ENCODE measurements around the gene RUSC1. TPM values are rescaled to one million over a fixed set of nuclear protein-coding genes. Genes with fewer than 3 reads are reported as not detected.
"Not testable (repeated sequence)": the region's sequence is repeated elsewhere in the genome, so short reads cannot be mapped to it uniquely, and the experiment has no call there.

Gene RUSC1
- total RNA-seq, 2 donors from 2014 or later: 73.2 to 78.8 TPM

GRCh38 chr1:155319536-155319935 lies 1.2 kb upstream of the RUSC1 start:
- DNase-seq (no peak), ATAC-seq (no peak)
- intact Hi-C loops (cut with DNase I, micrococcal nuclease): no loop called here

GRCh38 chr1:155320252-155320651 lies 442 bp upstream of the RUSC1 start:
- ATAC-seq: no peak
- DNase-seq: no peak
- intact Hi-C loops (cut with DNase I, micrococcal nuclease): loop anchor here in 1 of 2 donors (10.0 kb wide), 1 partner anchor 55 kb away; the partner anchor contains the start of gene SCAMP3

GRCh38 chr1:155321639-155322503 lies 1.2 kb downstream of the RUSC1 start:
- DNase-seq (peak in 1 of 2 donors; percentile 31), ATAC-seq (no peak)
- intact Hi-C loops (cut with DNase I, micrococcal nuclease): loop anchor here in 1 of 2 donors (10.0 kb wide), 1 partner anchor 57 kb away; the partner anchor contains the start of gene SCAMP3

- ATAC-seq: no peak
- intact Hi-C loops (cut with DNase I, micrococcal nuclease): loop anchor here in 1 of 2 donors (10.0 kb wide), 1 partner anchor 58 kb away; the partner anchor contains the start of gene SCAMP3
- DNase-seq: peak; percentile 46 to 56
Observed at GRCh38 chr1:155322571-155322952, 1.9 kb downstream of the RUSC1 start.

DNA sequence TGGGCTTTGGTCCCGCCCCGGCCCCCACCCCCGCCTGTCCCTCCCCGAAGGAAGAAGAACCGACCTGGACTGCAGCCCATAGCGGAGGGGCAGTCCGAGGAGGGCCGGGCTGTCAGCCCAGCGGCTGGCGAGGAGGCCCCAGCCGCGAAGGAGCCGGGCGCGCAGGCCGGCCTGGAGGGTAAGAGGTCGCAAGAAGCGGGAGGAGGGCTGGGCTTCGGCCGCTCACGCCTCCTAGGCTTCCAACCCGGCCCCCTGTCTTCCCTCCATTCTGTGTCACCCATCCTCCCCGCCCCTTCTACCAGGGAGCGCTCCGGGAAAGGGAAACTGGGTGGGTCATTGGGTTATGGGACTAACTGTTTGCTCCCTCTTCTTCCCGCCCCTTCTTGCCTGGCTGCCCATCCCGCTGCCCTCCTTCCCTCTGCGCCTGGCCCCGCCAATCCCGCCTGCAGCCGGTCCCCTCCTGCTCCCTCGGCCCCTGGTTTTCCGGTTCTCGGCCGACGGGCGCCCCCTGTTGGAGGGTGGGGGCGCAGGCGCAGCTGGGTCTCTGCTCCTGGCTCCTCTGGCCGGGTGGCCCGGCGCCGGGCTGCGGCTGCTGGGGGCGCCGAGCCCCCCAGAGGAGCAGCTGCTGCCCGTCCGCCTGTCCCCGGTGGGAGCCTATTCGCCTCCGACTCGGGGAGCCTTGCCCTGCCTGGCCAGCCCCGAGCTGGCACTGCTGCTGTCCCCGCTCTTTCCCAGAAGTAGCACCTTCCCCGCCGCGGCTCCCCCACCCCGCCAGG lies 2.4 kb downstream of the RUSC1 start:
- DNase-seq (peak; percentile 89 to 95), ATAC-seq (peak; percentile 40)
- intact Hi-C loops (cut with DNase I, micrococcal nuclease): loop anchor here (1.0 to 10.0 kb wide), 2 partner anchors 58 to 68 kb away; partner anchors contain the start of genes ENTREP3 (in 1 of the 2) and SCAMP3 (in 1 of the 2)

DNA sequence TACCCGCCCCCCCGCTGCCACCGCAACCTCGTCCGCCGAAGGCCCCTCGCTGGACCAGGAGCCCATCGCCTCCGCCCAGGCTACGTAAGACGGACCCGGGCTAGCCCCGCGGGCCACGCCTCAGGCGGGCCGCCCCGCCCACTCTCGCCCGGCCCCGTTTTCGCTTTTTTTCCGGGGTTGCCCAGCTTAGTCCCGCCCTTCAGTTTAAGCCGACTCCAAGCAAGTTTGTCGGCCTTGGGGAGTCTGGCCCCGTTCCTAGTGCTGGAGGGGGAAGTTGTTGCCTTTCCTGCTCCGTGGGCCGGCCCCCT lies 3.0 kb downstream of the RUSC1 start:
- intact Hi-C loops (cut with DNase I, micrococcal nuclease): loop anchor here (1.0 to 10.0 kb wide), 2 partner anchors 59 to 68 kb away; partner anchors contain the start of genes ENTREP3 (in 1 of the 2) and SCAMP3 (in 1 of the 2)
- ATAC-seq: peak; percentile 62

DNA sequence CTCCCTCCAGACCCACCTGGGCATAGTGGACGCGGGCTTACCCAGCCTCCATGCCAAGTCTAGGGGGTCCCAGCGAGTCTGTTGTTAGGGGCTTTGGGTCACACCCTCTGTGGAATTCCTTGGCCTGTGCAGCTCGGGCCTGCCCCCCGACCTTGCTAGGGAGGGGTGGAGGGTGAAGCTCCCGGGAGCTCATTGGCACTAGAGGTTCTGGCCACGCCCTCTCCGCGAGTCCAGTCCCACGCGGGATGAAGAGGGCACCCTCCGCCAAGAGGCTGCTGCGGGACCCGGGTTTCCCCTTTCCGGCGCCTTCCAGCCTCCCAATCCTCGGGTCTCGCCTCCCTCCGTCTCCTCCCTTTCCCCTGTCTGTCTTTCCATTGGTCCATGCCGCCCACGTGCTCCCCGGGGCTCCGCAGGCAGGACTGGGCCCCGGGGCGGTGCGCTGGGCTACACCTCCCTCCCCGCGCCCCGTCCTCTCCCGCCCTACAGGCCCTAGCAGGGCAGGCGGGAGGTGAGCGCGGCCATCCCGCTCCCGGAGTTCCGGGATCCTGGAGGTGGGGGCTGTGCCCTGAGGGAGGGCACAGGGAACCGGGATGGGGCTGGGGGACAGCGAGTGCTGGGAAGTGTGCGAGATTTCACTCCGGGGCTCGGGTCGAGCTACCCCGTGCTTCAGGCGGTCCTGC lies 3.5 kb downstream of the RUSC1 start:
- DNase-seq (peak; percentile 94 to 98), ATAC-seq (peak; percentile 73)
- intact Hi-C loops (cut with DNase I, micrococcal nuclease): loop anchor here in 1 of 2 donors (10.0 kb wide), 1 partner anchor 59 kb away; the partner anchor contains the start of gene SCAMP3

More for the DNA sequence above, 3.0 kb downstream of the RUSC1 start:
- peak; percentile 92 for DNase-seq

GRCh38 chr1:155324717-155325602 lies 4.3 kb downstream of the RUSC1 start:
- intact Hi-C loops (cut with DNase I, micrococcal nuclease): loop anchor here in 1 of 2 donors (10.0 kb wide), 1 partner anchor 60 kb away; the partner anchor contains the start of gene SCAMP3
- ATAC-seq (peak; percentile 29), DNase-seq (peak; percentile 76 to 82)

- DNase-seq (no peak), ATAC-seq (no peak)
- intact Hi-C loops (cut with DNase I, micrococcal nuclease): loop anchor here in 1 of 2 donors (10.0 kb wide), 1 partner anchor 61 kb away; the partner anchor contains the start of gene SCAMP3
Observed at GRCh38 chr1:155325603-155325893, 4.9 kb downstream of the RUSC1 start.

DNA sequence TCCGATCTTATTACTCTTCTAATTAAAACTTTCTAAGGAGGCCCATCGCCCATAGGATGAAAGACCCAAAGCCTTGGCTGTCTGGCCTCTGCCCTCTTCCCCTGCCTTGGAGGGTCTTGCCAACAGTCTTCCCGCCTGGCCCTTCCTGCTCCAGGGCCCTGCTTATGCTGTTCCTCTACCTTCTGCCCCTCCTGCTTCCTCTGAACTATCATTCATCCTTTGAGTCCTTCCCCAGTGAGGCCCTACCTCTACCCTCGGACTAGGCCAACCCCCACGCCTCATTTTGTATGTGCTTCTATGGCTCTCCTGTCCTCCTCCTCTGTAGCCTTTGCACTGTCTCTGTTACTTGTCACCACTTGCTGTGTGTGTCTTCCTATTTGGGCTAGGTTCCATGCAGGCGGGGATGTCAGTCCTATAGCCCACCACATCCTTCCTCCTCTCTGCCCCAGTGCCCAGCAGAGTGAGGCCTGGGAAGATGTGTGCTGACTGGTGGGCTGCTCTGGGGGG lies 5.4 kb downstream of the RUSC1 start:
- ATAC-seq: no peak
- no peak for DNase-seq
- intact Hi-C loops (cut with DNase I, micrococcal nuclease): loop anchor here in 1 of 2 donors (10.0 kb wide), 1 partner anchor 61 kb away; the partner anchor contains the start of gene SCAMP3

DNA sequence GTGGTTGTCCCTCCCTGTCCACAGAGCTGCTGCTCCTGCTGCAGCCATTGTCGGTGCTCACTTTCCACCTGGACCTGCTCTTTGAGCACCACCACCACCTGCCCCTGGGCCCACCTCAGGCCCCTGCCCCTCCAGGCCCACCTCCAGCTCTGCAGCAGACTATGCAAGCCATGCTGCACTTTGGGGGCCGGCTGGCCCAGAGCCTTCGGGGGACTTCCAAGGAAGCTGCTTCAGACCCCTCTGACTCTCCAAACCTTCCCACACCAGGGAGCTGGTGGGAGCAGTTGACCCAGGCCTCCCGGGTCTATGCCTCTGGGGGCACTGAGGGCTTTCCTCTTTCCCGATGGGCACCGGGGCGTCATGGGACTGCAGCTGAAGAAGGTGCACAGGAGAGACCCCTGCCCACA lies 5.9 kb downstream of the RUSC1 start:
- intact Hi-C loops (cut with DNase I, micrococcal nuclease): loop anchor here in 1 of 2 donors (10.0 kb wide), 1 partner anchor 62 kb away; the partner anchor contains the start of gene SCAMP3
- DNase-seq: no peak
- ATAC-seq: no peak

DNA sequence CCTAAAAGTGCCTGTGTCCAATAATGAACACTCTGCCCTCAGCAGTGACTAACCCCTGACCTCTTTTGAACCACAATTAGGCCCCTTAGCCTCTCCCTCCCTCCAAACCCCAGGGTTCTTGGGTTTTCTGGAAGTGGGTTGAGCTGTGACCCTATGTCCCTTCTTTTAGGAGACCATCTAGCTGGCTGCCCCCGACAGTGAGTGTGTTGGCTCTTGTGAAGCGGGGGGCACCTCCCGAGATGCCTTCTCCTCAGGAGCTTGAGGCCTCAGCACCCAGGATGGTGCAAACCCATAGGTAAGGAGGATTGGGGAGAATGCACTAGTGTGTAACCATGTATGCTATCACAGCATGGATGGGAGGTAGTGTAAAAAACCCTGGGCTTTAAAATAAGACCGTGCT lies 7.3 kb downstream of the RUSC1 start:
- no peak for ATAC-seq
- no peak for DNase-seq
- intact Hi-C loops (cut with DNase I, micrococcal nuclease): loop anchor here in 1 of 2 donors (10.0 kb wide), 1 partner anchor 63 kb away; the partner anchor contains the start of gene SCAMP3

GRCh38 chr1:155328856-155329255 lies 8.2 kb downstream of the RUSC1 start:
- not testable (repeated sequence) for DNase-seq, ATAC-seq
- intact Hi-C loops (cut with DNase I, micrococcal nuclease): loop anchor here in 1 of 2 donors (10.0 kb wide), 1 partner anchor 64 kb away; the partner anchor contains the start of gene SCAMP3

DNA sequence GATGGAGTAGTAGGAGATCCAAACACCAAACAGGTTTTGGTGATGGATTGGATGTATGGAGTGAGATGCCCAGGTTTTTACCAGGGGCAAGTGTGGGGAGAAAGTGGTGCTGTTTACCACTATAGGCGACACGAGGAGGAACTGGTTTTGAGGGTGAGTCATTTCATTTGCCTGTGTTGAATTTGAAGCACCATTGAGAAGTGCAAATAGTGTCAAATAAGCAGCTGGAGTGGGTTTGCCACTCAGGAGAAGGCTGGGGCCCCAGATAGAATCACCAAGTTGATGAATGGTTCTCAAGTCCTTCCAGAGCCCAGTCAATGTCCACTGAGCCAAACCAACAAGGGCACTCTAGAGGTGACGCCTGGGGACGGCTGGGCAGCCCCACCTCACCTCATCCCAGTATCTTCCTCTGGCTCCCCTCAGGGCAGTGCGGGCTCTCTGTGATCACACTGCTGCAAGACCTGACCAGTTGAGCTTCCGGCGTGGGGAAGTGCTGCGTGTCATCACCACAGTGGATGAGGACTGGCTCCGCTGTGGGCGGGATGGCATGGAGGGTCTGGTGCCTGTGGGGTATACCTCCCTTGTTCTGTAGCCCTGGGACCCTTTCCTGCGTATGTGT lies 9.4 kb downstream of the RUSC1 start:
- DNase-seq: no peak
- intact Hi-C loops (cut with DNase I, micrococcal nuclease): loop anchor here (10.0 kb wide), 2 partner anchors 65 to 235 kb away; partner anchors contain the start of genes ASH1L (in 1 of the 2) and SCAMP3 (in 1 of the 2)
- no peak for ATAC-seq

- intact Hi-C loops (cut with DNase I, micrococcal nuclease): loop anchor here in 1 of 2 donors (10.0 kb wide), 1 partner anchor 230 kb away; the partner anchor contains the start of gene ASH1L
- no peak for ATAC-seq
- no peak for DNase-seq
Observed at GRCh38 chr1:155334962-155335361, 14.3 kb downstream of the RUSC1 start.

GRCh38 chr1:155339515-155340097 lies 18.9 kb downstream of the RUSC1 start:
- ATAC-seq: peak; percentile 78
- no peak for DNase-seq
- intact Hi-C loops (cut with DNase I, micrococcal nuclease): loop anchor here in 1 of 2 donors (10.0 kb wide), 1 partner anchor 225 kb away; the partner anchor contains the start of gene ASH1L

Measured in left colon (tissue), 2 donors.